Spleen (tissue), 11 donors: ENCODE data around the gene R3HCC1L. TPM values are rescaled to one million over a fixed set of nuclear protein-coding genes. Genes with fewer than 3 reads are reported as not detected.

Experiments used
- DNase-seq: peaks from one replicate; pipeline ENCODE4 v3.0.0-alpha.2; 2020
- H3K27ac ChIP-seq, 8 donors: fragments of 200-600 bp; sonication (generic) in 7 of 8; 1 replicate in 4 of 8; 2 replicates in 4 of 8; pipeline versions ENCODE4 v1.5.0 to v1.8.0; 2016 to 2021; ENCODE audit warnings: inconsistent platforms in 4 of 8, mild to moderate bottlenecking in 4 of 8, moderate library complexity in 1 of 8
- H3K27me3 ChIP-seq, 7 donors: fragments of 200-600 bp; sonication (generic) in 6 of 7; replicated peaks in 1 of 7; 1 replicate in 4 of 7; 2 replicates in 3 of 7; pipeline versions ENCODE4 v1.5.0 to v1.8.0; 2016 to 2021; ENCODE audit warnings: inconsistent platforms in 3 of 7, mild to moderate bottlenecking in 1 of 7
- H3K36me3 ChIP-seq, 6 donors: fragments of 200-600 bp; sonication (generic) in 5 of 6; 1 replicate in 4 of 6; 2 replicates in 2 of 6; pipeline versions ENCODE4 v1.5.0 to v1.8.0; 2016 to 2021; ENCODE audit warnings: inconsistent platforms in 2 of 6
- H3K4me1 ChIP-seq, 6 donors: fragments of 200-600 bp; sonication (generic) in 5 of 6; 1 replicate in 3 of 6; 2 replicates in 3 of 6; pipeline versions ENCODE4 v1.5.0 to v1.8.0; 2016 to 2021; ENCODE audit warnings: inconsistent platforms in 3 of 6
- H3K4me3 ChIP-seq, 8 donors: fragments of 200-600 bp; sonication (generic) in 7 of 8; 1 replicate in 4 of 8; 2 replicates in 4 of 8; pipeline versions ENCODE4 v1.5.0 to v1.8.0; 2016 to 2021; ENCODE audit warnings: inconsistent platforms in 4 of 8, mild to moderate bottlenecking in 4 of 8, moderate library complexity in 2 of 8
- H3K9me3 ChIP-seq, 8 donors: fragments of 200-600 bp; sonication (generic) in 7 of 8; 1 replicate in 4 of 8; 2 replicates in 4 of 8; pipeline versions ENCODE4 v1.5.0 to v1.8.0; 2016 to 2021; ENCODE audit warnings: inconsistent platforms in 4 of 8
- CTCF ChIP-seq, 11 experiments: fragments of 200-600 bp in 7 of 11; fragments of 450-650 bp in 4 of 11; sonication (generic) in 4 of 11; IDR thresholded peaks in 8 of 11; conservative IDR thresholded peaks in 3 of 11; 1 replicate in 7 of 11; 2 replicates in 4 of 11; pipeline versions ENCODE4 v1.4.0 to v1.8.0; 2016 to 2021; ENCODE audit warnings: antibody characterized with exemption in 11 of 11, inconsistent platforms in 4 of 11, mild to moderate bottlenecking in 1 of 11
- POLR2A ChIP-seq, 3 donors: fragments of 450-650 bp; IDR thresholded peaks; one replicate each; pipeline ENCODE4 v1.5.1; 2017; ENCODE audit warnings: antibody characterized with exemption in 3 of 3, mild to moderate bottlenecking in 1 of 3
- POLR2AphosphoS5 ChIP-seq, 3 donors: sonication (generic); formaldehyde crosslinking; IDR thresholded peaks; one replicate each; pipeline ENCODE4 v1.5.1; 2017; ENCODE audit warnings: antibody characterized with exemption in 3 of 3
- WGBS, 5 donors: extraction: QIAGEN DNeasy Blood & Tissue Kit in 3 of 5; methylation state at CpG; one replicate each; pipeline versions ENCODE4 v1.1.5 to v1.1.7; 2013 to 2018; 5-methylcytosine and 5-hydroxymethylcytosine counted together
- intact Hi-C: fragments of 100-400 bp; cut with DNase I; formaldehyde crosslinking; loops from one replicate; pipeline ENCODE4 v1.15.0; 2023; ENCODE audit warnings: low total_unique reads
- polyA plus RNA-seq, 3 donors: library from polyadenylated mRNA; stranded (reverse); fragments of 200-250 nt; gene quantifications; one replicate each; pipeline ENCODE4 v1.2.1, GENCODE V29; 2013
- total RNA-seq, 7 donors: library from RNA; depleted of rRNA in 3 of 7; stranded (reverse); fragments of >200 nt in 3 of 7; fragmentation: NEBNext Ultra II Directional in 4 of 7; extraction: Animal tissue kit (Norgen Biotek cat#: 25700) in 4 of 7; gene quantifications; one replicate each; pipeline versions ENCODE4 v1.1.0 to v1.2.1, GENCODE V29; 2016 to 2021
- donor health status: healthy with polysubstance abuse.
- donor health status: DM: no; HTN: no; CAD: no; lungs with moderate emphysema.
- donor health status: DM: no; HTN: no; CAD: no.
- donor health status: Bipolar disorder and iron deficiency.
- donor health status: healthy.
- donor health status: DM: no; HTN: no; CAD: no.
- donor health status: DM: yes; HTN: yes; CAD: no.

The R3HCC1L gene
- total and polyA plus RNA-seq, 10 donors = 9.0 to 21.2 (median 18.5) TPM

DNA sequence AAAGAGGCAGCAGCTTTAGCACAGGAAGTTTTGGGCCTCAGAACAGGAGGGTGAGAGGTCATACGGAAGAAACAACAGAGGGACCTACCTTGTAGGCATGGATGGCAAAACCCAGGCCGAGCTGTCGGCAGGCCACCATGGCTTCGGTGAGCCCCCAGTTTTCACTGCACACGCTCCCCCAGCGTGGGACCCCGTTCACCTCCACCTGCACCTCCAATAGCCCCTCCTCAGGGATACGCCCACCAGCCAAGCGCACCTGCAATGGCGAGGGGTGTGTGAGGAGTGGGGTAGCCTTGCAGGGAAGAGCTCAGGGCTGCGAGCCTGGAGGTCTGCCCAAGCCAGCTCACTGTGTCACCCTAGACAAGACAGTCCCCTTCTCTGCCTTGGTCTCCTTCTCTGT, 122.2 kb downstream of the R3HCC1L start:
- 94 to 97% (median 95%) methylated on average over 10 to 11 of the region's 11 CpGs for WGBS, 5 donors

GRCh38 chr10:98257198-98257597, 122.7 kb downstream of the R3HCC1L start:
- H3K4me1 ChIP-seq = peaks cover 0 to 15% (median 0%) of the 10 kb centered on the region in 6 donors
- intact Hi-C loops = no loop called here
- TF ChIP-seq CTCF (IDR thresholded peaks at IDR 0.05 in 8 of 11, conservative IDR thresholded peaks at IDR 0.05 in 3 of 11) = no peak
- TF ChIP-seq POLR2A (IDR thresholded peaks at IDR 0.05) = no peak
- TF ChIP-seq POLR2AphosphoS5 (IDR thresholded peaks at IDR 0.05) = no peak
- no peaks in the 10 kb centered on the region for H3K9me3 ChIP-seq
- no peak overlapping the region for H3K27ac ChIP-seq
- H3K36me3 ChIP-seq = peaks cover 0 to 53% (median under 1%) of the 10 kb centered on the region in 6 donors
- no peak overlapping the region for H3K4me3 ChIP-seq
- H3K27me3 ChIP-seq = no peaks in the 10 kb centered on the region
- no peak for DNase-seq
- WGBS, 5 donors = 91 to 95% (median 95%) methylated on average over 11 to 12 of the region's 12 CpGs

More for the DNA sequence above, 122.2 kb downstream of the R3HCC1L start:
- peak; percentile 72 for DNase-seq
- Histone ChIP-seq H3K9me3 (no peaks in the 10 kb centered on the region), H3K27ac (no peak overlapping the region), H3K27me3 (no peaks in the 10 kb centered on the region), H3K36me3 (peaks cover 0 to 58% (median 3%) of the 10 kb centered on the region in 6 donors), H3K4me3 (no peak overlapping the region), H3K4me1 (peaks cover 0 to 15% (median 0%) of the 10 kb centered on the region in 6 donors)
- TF ChIP-seq POLR2AphosphoS5 (IDR thresholded peaks at IDR 0.05) = peak in 1 of 3 donors; percentile 65
- no peak for TF ChIP-seq CTCF (IDR thresholded peaks at IDR 0.05 in 8 of 11, conservative IDR thresholded peaks at IDR 0.05 in 3 of 11)
- TF ChIP-seq POLR2A (IDR thresholded peaks at IDR 0.05) = no peak
- intact Hi-C loops = no loop called here

DNA sequence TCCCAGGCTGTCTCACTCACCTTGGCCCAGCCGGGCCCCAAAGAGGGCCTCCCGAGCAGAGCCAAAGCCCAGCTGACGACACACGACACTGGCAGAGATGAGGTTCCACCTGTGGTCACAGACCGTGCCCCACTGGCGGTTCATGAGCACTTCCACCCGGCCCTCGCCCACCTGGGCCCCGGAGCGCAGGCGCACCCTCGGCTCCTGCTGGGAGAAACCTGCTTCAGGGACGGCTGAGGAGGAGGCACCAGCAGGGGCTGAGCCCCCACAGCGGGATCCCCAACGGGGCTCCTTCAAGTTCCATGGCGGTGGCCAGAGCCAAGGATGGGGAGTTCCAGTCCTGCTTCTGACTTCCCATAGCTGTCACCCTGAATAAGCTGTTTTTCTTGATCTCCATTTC, 123.5 kb downstream of the R3HCC1L start:
- WGBS, 5 donors = 90 to 97% (median 92%) methylated on average over 4 to 16 of the region's 16 CpGs

DNA sequence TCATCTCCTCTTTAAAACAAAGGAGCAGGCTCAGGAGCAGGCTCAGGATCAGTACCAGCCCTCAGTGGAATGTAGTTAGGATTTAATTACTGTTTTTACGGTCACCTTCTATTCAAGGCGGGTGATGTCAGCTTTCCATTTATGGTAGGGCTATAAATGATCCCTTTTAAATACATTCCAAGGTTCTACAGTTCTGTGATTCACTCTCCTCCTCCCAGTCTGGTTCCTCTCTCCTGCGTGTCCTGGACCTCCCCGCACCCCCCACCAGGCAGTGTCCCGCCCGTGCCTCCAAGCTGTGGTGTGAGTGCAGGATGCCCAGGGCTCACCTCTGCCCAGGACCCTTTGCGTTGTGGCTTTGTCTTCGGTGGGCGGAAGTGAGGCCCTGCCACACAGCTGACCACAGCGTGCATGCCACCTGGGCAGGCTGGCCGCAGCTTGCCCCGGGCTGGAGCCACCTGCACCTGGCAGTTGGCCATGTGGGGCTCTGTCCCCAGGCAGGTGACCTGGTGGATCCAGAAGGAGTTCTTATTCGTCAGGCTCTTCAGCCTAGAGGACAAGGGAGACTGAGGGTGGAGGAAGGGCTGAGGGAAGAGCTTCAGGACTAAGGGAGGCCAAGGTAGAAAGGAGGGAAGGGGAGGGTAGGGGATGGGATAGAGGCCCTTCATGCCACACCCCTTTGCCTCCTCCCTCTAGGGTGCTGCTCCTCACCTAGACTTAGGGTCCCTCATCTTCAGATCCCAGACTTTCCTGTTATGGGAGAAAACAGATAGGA, 124.4 kb downstream of the R3HCC1L start:
- DNase-seq = peak; percentile 67
- Histone ChIP-seq H3K9me3 (no peaks in the 10 kb centered on the region), H3K4me1 (peaks cover 0 to 15% (median 3%) of the 10 kb centered on the region in 6 donors), H3K27ac (no peak overlapping the region), H3K36me3 (peaks cover 0 to 38% (median 0%) of the 10 kb centered on the region in 6 donors), H3K4me3 (no peak overlapping the region), H3K27me3 (no peaks in the 10 kb centered on the region)
- WGBS, 5 donors = 83 to 89% (median 87%) methylated on average over 12 to 13 of the region's 13 CpGs
- intact Hi-C loops = no loop called here
- TF ChIP-seq POLR2AphosphoS5 (IDR thresholded peaks at IDR 0.05) (peak in 2 of 3 donors; percentile 29 to 63), CTCF (IDR thresholded peaks at IDR 0.05 in 8 of 11, conservative IDR thresholded peaks at IDR 0.05 in 3 of 11) (no peak)

More for the DNA sequence above, 123.5 kb downstream of the R3HCC1L start:
- Histone ChIP-seq H3K27ac (no peak overlapping the region), H3K36me3 (peaks cover 0 to 45% (median 0%) of the 10 kb centered on the region in 6 donors), H3K27me3 (no peaks in the 10 kb centered on the region), H3K9me3 (no peaks in the 10 kb centered on the region), H3K4me3 (no peak overlapping the region), H3K4me1 (peaks cover 0 to 15% (median 3%) of the 10 kb centered on the region in 6 donors)
- intact Hi-C loops = no loop called here
- no peak for TF ChIP-seq POLR2A (IDR thresholded peaks at IDR 0.05)
- TF ChIP-seq POLR2AphosphoS5 (IDR thresholded peaks at IDR 0.05) = peak in 1 of 3 donors; percentile 44
- peak; percentile 63 for DNase-seq
